Measurements from ENCODE around the gene PRKCB.

GRCh38 chr16:24163935-24164334 is 328.2 kb downstream of the PRKCB start:
- TF ChIP-seq CTCF (IDR thresholded peaks at IDR 0.05) = no peak
- TF ChIP-seq POLR2A (IDR thresholded peaks at IDR 0.05) = no peak
- no peak for TF ChIP-seq EP300 (IDR thresholded peaks at IDR 0.05)

Data from ovary (tissue), 3 donors.